Breast epithelium (tissue), 4 donors: ENCODE data around the gene GKN1. TPM values are rescaled to one million over a fixed set of nuclear protein-coding genes. Genes with fewer than 3 reads are reported as not detected.

Experiments
- DNase-seq, 2 donors: peaks; one replicate each; pipeline ENCODE4 v3.0.0-alpha.2; 2019; ENCODE audit warnings: low spot score in 2 of 2
- H3K27ac ChIP-seq, 2 donors: fragments of 200-600 bp; sonication (generic) in 1 of 2; one replicate each; pipeline ENCODE4 v1.5.1; 2016 to 2019; ENCODE audit warnings: mild to moderate bottlenecking in 1 of 2
- H3K27me3 ChIP-seq, 2 donors: fragments of 200-600 bp; sonication (generic) in 1 of 2; one replicate each; pipeline versions ENCODE4 v1.5.1 to v1.6.0; 2017 to 2019; ENCODE audit warnings: control low read depth in 1 of 2, mild to moderate bottlenecking in 1 of 2
- H3K36me3 ChIP-seq: fragments of 200-600 bp; one replicate; pipeline ENCODE4 v1.5.1; 2019
- H3K4me1 ChIP-seq, 2 donors: fragments of 200-600 bp; sonication (generic); one replicate each; pipeline ENCODE4 v1.5.1; 2016 to 2019; ENCODE audit warnings: control low read depth in 1 of 2
- H3K4me3 ChIP-seq, 3 donors: fragments of 200-600 bp; sonication (generic); 1 replicate in 2 of 3; 2 replicates in 1 of 3; pipeline ENCODE4 v1.5.1; 2016 to 2019; ENCODE audit warnings: mild to moderate bottlenecking in 3 of 3, moderate library complexity in 2 of 3
- H3K9me3 ChIP-seq, 2 donors: fragments of 200-600 bp; sonication (generic) in 1 of 2; one replicate each; pipeline ENCODE4 v1.5.1; 2016 to 2019; ENCODE audit warnings: control low read depth in 1 of 2
- POLR2A ChIP-seq: fragments of 450-650 bp; IDR thresholded peaks from one replicate; pipeline ENCODE4 v1.6.1; 2016; ENCODE audit warnings: antibody characterized with exemption, mild to moderate bottlenecking, moderate library complexity
- POLR2AphosphoS5 ChIP-seq, 3 donors: sonication (generic); formaldehyde crosslinking; IDR thresholded peaks; one replicate each; pipeline ENCODE4 v1.6.1; 2017; ENCODE audit warnings: antibody characterized with exemption in 3 of 3
- intact Hi-C: fragments of 100-400 bp; cut with DNase I; formaldehyde crosslinking; loops from one replicate; pipeline ENCODE4 v1.15.1; 2023; ENCODE audit warnings: low total_unique reads
- total RNA-seq, 3 donors: library from RNA; depleted of rRNA; stranded (reverse); fragments of >200 nt; gene quantifications; one replicate each; pipeline ENCODE4 v1.1.0, GENCODE V29; 2016
- TF ChIP-seq, protein P1 (sequence below), 3 donors: fragments of 450-650 bp; IDR thresholded peaks; one replicate each; pipeline ENCODE4 v1.5.1; 2016 to 2017; ENCODE audit warnings: antibody characterized with exemption in 3 of 3, mild to moderate bottlenecking in 3 of 3, moderate library complexity in 3 of 3

Gene GKN1
- total RNA-seq, 3 donors from 2014 or later = not detected

- intact Hi-C loops = no loop called here
- TF ChIP-seq POLR2AphosphoS5 (IDR thresholded peaks at IDR 0.05) (no peak), POLR2A (no peak)
- TF ChIP-seq, protein P1, sequence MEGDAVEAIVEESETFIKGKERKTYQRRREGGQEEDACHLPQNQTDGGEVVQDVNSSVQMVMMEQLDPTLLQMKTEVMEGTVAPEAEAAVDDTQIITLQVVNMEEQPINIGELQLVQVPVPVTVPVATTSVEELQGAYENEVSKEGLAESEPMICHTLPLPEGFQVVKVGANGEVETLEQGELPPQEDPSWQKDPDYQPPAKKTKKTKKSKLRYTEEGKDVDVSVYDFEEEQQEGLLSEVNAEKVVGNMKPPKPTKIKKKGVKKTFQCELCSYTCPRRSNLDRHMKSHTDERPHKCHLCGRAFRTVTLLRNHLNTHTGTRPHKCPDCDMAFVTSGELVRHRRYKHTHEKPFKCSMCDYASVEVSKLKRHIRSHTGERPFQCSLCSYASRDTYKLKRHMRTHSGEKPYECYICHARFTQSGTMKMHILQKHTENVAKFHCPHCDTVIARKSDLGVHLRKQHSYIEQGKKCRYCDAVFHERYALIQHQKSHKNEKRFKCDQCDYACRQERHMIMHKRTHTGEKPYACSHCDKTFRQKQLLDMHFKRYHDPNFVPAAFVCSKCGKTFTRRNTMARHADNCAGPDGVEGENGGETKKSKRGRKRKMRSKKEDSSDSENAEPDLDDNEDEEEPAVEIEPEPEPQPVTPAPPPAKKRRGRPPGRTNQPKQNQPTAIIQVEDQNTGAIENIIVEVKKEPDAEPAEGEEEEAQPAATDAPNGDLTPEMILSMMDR (IDR thresholded peaks at IDR 0.05) = no peak
- H3K4me1 ChIP-seq = no peaks in the 10 kb centered on the region
- H3K4me3 ChIP-seq = no peak overlapping the region
- H3K36me3 ChIP-seq = no peaks in the 10 kb centered on the region
- no peaks in the 10 kb centered on the region for H3K27me3 ChIP-seq
- no peak for DNase-seq
- no peak overlapping the region for H3K27ac ChIP-seq
- peaks cover 0 to 18% of the 10 kb centered on the region in 2 donors for H3K9me3 ChIP-seq
These were observed 23.0 kb downstream of the GKN1 start for GRCh38 chr2:68997401-68997800.

DNA sequence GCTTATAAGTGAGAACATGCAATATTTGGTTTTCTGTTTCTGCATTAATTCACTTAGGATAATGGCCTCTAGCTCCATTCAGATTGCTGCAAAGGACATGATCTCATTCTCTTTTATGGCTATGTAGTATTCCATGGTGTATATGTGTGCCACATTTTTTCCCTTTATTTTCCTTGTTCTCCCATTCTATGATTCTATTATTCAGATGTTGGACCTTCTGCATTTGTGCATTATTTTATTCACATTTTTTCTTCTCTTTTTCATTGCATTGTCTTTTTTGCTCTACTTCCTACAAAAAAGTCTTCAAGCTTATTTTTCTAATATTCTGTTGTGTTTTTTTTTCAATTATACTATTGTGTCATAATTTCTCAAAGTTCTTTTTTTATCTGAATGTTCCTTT, 27.4 kb downstream of the GKN1 start:
- Histone ChIP-seq H3K27ac (no peak overlapping the region), H3K4me3 (no peak overlapping the region), H3K36me3 (no peaks in the 10 kb centered on the region), H3K9me3 (peaks cover 0 to 19% of the 10 kb centered on the region in 2 donors), H3K4me1 (no peaks in the 10 kb centered on the region), H3K27me3 (no peaks in the 10 kb centered on the region)
- intact Hi-C loops = no loop called here
- DNase-seq = no peak
- no peak for TF ChIP-seq POLR2A
- no peak for TF ChIP-seq POLR2AphosphoS5 (IDR thresholded peaks at IDR 0.05)
- TF ChIP-seq, protein P1 (IDR thresholded peaks at IDR 0.05) = no peak

GRCh38 chr2:69003731-69004130, 29.3 kb downstream of the GKN1 start:
- TF ChIP-seq POLR2AphosphoS5 (IDR thresholded peaks at IDR 0.05) = no peak
- no peak for TF ChIP-seq POLR2A
- TF ChIP-seq, protein P1 (IDR thresholded peaks at IDR 0.05) = no peak

DNA sequence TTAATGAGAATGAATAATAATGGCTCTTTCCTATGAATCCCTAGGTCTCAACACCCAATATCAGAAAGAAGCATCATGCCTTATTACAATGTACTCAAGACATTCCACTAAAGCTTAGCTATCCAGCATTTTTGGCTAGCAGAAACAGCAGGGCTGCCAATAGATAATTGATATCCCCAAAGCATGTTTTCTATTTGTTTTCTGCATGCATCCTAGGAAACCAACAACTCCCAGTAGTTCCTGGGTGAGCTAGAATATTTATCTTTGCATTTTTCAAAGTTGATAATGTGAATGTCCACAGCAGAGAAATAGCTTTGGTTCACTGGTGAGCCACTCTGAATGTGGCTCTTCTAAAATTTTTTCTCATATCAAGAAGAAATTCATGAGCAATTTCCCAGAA, 32.7 kb downstream of the GKN1 start:
- intact Hi-C loops = no loop called here
- Histone ChIP-seq H3K9me3 (peaks cover 0 to 3% of the 10 kb centered on the region in 2 donors), H3K27me3 (no peaks in the 10 kb centered on the region), H3K27ac (no peak overlapping the region), H3K4me3 (no peak overlapping the region), H3K4me1 (no peaks in the 10 kb centered on the region), H3K36me3 (no peaks in the 10 kb centered on the region)
- no peak for DNase-seq
- TF ChIP-seq, protein P1 (IDR thresholded peaks at IDR 0.05) = no peak
- TF ChIP-seq POLR2A (no peak), POLR2AphosphoS5 (IDR thresholded peaks at IDR 0.05) (no peak)

More at GRCh38 chr2:69003731-69004130, 29.3 kb downstream of the GKN1 start:
- H3K4me3 ChIP-seq = no peak overlapping the region
- H3K27ac ChIP-seq = no peak overlapping the region
- no peaks in the 10 kb centered on the region for H3K27me3 ChIP-seq
- peaks cover 0 to 19% of the 10 kb centered on the region in 2 donors for H3K9me3 ChIP-seq
- intact Hi-C loops = no loop called here
- no peaks in the 10 kb centered on the region for H3K4me1 ChIP-seq
- no peak for DNase-seq
- H3K36me3 ChIP-seq = no peaks in the 10 kb centered on the region

DNA sequence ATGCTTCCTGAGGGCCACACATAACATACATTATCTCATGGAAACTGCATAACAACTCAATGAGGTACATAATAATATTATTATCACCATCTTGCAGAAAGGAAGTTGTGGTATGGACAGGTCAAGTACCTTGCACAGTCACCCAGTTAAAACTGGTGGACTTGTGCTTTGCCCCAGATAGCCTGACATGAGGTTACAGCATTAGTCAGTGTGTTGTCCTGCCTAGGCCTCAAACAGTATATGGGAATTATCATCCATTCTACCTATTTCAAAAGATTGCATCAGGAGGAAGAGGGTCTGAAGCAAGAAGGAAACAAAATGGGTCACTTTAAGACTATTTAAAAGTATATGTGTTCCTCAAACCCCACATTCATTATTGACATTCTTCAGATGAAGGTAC, 33.2 kb downstream of the GKN1 start:
- Histone ChIP-seq H3K27me3 (no peaks in the 10 kb centered on the region), H3K27ac (no peak overlapping the region), H3K9me3 (no peaks in the 10 kb centered on the region), H3K4me3 (no peak overlapping the region), H3K36me3 (no peaks in the 10 kb centered on the region), H3K4me1 (no peaks in the 10 kb centered on the region)
- TF ChIP-seq POLR2AphosphoS5 (IDR thresholded peaks at IDR 0.05) (no peak), POLR2A (no peak)
- TF ChIP-seq, protein P1 (IDR thresholded peaks at IDR 0.05) = no peak
- intact Hi-C loops = no loop called here
- no peak for DNase-seq
